K562 (cell line): ENCODE results near the gene CCNDBP1. TPM values are rescaled to one million over a fixed set of nuclear protein-coding genes. Genes with fewer than 3 reads are reported as not detected.

ENCODE experiments used
- AFF1 ChIP-seq, 2 experiments: fragments of 450-650 bp; IDR thresholded peaks; 2 replicates each; pipeline ENCODE4 v1.6.1; 2018; ENCODE audit warnings: mild to moderate bottlenecking in 2 of 2, low read depth in 1 of 2; ENCODE audit not compliant: partially characterized antibody in 2 of 2
- HMGXB4 ChIP-seq: sonication (generic); formaldehyde crosslinking; IDR thresholded peaks from 2 replicates; pipeline ENCODE4 v1.8.1; 2023; ENCODE audit warnings: mild to moderate bottlenecking, missing genetic modification reagents
- JUN ChIP-seq, 2 experiments: sonication (generic) in 1 of 2; formaldehyde crosslinking in 1 of 2; IDR thresholded peaks; 2 replicates each; pipeline versions ENCODE4 v1.6.1 to v1.8.0; 2012 to 2022; ENCODE audit warnings: borderline replicate concordance in 2 of 2, mild to moderate bottlenecking in 2 of 2, improper control_type of control experiment in 1 of 2, low read depth in 1 of 2, low read length in 1 of 2, missing genetic modification reagents in 1 of 2
- MED1 ChIP-seq: sonication (generic); formaldehyde crosslinking; IDR thresholded peaks from 2 replicates; pipeline ENCODE4 v1.8.1; 2023; ENCODE audit warnings: missing genetic modification reagents, borderline replicate concordance
- MEF2A ChIP-seq: IDR thresholded peaks from 2 replicates; pipeline ENCODE4 v1.6.1; 2011; ENCODE audit warnings: low read depth, mild to moderate bottlenecking, low read length, moderate library complexity; ENCODE audit not compliant: control insufficient read depth
- RBBP5 ChIP-seq: fragments of 200-600 bp; sonication (generic); IDR thresholded peaks from 2 replicates; pipeline ENCODE4 v1.6.1; 2012; ENCODE audit warnings: borderline replicate concordance, mild to moderate bottlenecking, low read length, control low read depth, inconsistent platforms; ENCODE audit not compliant: insufficient read depth, poor library complexity, severe bottlenecking
- SRSF7 ChIP-seq: fragments of 200-400 bp; formaldehyde crosslinking; optimal IDR thresholded peaks from 2 replicates; pipeline ENCODE3; 2017; ENCODE audit warnings: mild to moderate bottlenecking, low read depth, low read length
- TAF7 ChIP-seq: fragments of 450-650 bp; IDR thresholded peaks from 2 replicates; pipeline ENCODE4 v1.6.1; 2016; ENCODE audit warnings: missing genetic modification characterization, missing compliant biosample characterization
- TEAD2 ChIP-seq: fragments of 450-650 bp; IDR thresholded peaks from 2 replicates; pipeline ENCODE4 v1.6.1; 2016; ENCODE audit warnings: missing genetic modification characterization, control low read depth, missing compliant biosample characterization
- THAP7 ChIP-seq: fragments of 250-450 bp; sonication (Bioruptor Pico); IDR thresholded peaks from 2 replicates; pipeline ENCODE4 v1.5.0; 2021
- ZNF12 ChIP-seq: sonication (generic); formaldehyde crosslinking; IDR thresholded peaks from 2 replicates; pipeline ENCODE4 v1.4.0; 2020; ENCODE audit warnings: mild to moderate bottlenecking, missing genetic modification reagents
- ZNF212 ChIP-seq: fragments of 450-650 bp; formaldehyde crosslinking; IDR thresholded peaks from 2 replicates; pipeline ENCODE4 v1.4.0; 2020; ENCODE audit warnings: mild to moderate bottlenecking
- ZNF274 ChIP-seq: IDR thresholded peaks from 2 replicates; pipeline ENCODE4 v1.6.1; 2011; ENCODE audit warnings: low read depth, mild to moderate bottlenecking, low read length, moderate library complexity, borderline replicate concordance
- ZNF277 ChIP-seq: fragments of 250-450 bp; sonication (Bioruptor Pico); IDR thresholded peaks from 2 replicates; pipeline ENCODE4 v1.8.0; 2022; ENCODE audit warnings: inconsistent platforms, mild to moderate bottlenecking, moderate library complexity, borderline replicate concordance
- ZNF280B ChIP-seq: fragments of 250-450 bp; sonication (Bioruptor Pico); IDR thresholded peaks from 2 replicates; pipeline ENCODE4 v1.5.1; 2021; ENCODE audit warnings: mild to moderate bottlenecking
- ZNF511 ChIP-seq: sonication (generic); formaldehyde crosslinking; IDR thresholded peaks from 2 replicates; pipeline ENCODE4 v1.8.0; 2022; ENCODE audit warnings: mild to moderate bottlenecking, missing genetic modification reagents
- ZNF583 ChIP-seq: fragments of 250-450 bp; sonication (Bioruptor Pico); IDR thresholded peaks from 2 replicates; pipeline ENCODE4 v1.4.0; 2020
- ZNF717 ChIP-seq: fragments of 250-450 bp; sonication (Bioruptor Pico); IDR thresholded peaks from 2 replicates; pipeline ENCODE4 v1.5.0; 2021
- polyA plus RNA-seq, 8 experiments: library from polyadenylated mRNA; depleted of rRNA in 4 of 8; stranded (reverse) in 5 of 8; unstranded in 3 of 8; fragments of >200 nt; fragmentation: Nextera tagmentation in 2 of 8; fragmentation: Illumina TruSeq in 1 of 8; extraction: Ambion mirVana in 2 of 8; extraction: Trizol in 1 of 8; gene quantifications; 2 replicates each; pipeline versions ENCODE4 v1.2.1 to v1.2.3, GENCODE V29; 2011 to 2014; ENCODE audit warnings: inconsistent platforms in 1 of 8, missing spikeins in 1 of 8
- total RNA-seq, 7 experiments: library from RNA; depleted of rRNA in 6 of 7; stranded (reverse); fragments of >200 nt in 6 of 7; fragmentation: Illumina TruSeq in 2 of 7; extraction: Trizol in 2 of 7; gene quantifications; 2 replicates each; pipeline versions ENCODE4 v1.2.1 to v1.2.3, GENCODE V29; 2011 to 2021; ENCODE audit warnings: low replicate concordance in 1 of 7

Gene CCNDBP1
- total and polyA plus RNA-seq, 9 of the 15 experiments (the other 6 are each of a cell fraction or from before 2014, with no cell fraction given) = 37.0 to 111 (median 55.5) TPM

- TF ChIP-seq HMGXB4 (CRISPR knock-in tag) = no peak
- TF ChIP-seq RBBP5 = no peak
- TF ChIP-seq JUN (IDR thresholded peaks at IDR 0.05; ENCODE audit: borderline replicate concordance, low read depth, low read length) = 0 out of 2 replicates have a peak, but pooled peaks have one; percentile 29
- TF ChIP-seq JUN (CRISPR knock-in tag; IDR thresholded peaks at IDR 0.05; ENCODE audit: borderline replicate concordance) = no peak
- no peak for TF ChIP-seq ZNF717 (CRISPR knock-in tag)
- no peak for TF ChIP-seq THAP7
- TF ChIP-seq ZNF277 (CRISPR knock-in tag) = no peak
- TF ChIP-seq MEF2A = no peak
- TF ChIP-seq ZNF280B (CRISPR knock-in tag) = no peak
- no peak for TF ChIP-seq MED1 (CRISPR knock-in tag)
- no peak for TF ChIP-seq ZNF12 (CRISPR knock-in tag)
- no peak for TF ChIP-seq AFF1 (IDR thresholded peaks at IDR 0.05; ENCODE audit: low read depth in 1 of 2, partially characterized antibody in 2 of 2)
- no peak for TF ChIP-seq SRSF7
- TF ChIP-seq ZNF511 (CRISPR knock-in tag) = no peak
- no peak for TF ChIP-seq TEAD2 (tag)
- TF ChIP-seq ZNF212 (CRISPR knock-in tag) = no peak
- TF ChIP-seq ZNF583 (CRISPR knock-in tag) = no peak
- TF ChIP-seq ZNF274 = no peak
- TF ChIP-seq TAF7 (tag) = no peak
Measured at GRCh38 chr15:43169888-43170287, 15.3 kb upstream of the CCNDBP1 start (continued).
